Ishikawa (cell line): ENCODE data around the gene MPZL3.

Experiments used
- CEBPB ChIP-seq: IDR thresholded peaks from 2 replicates; pipeline ENCODE4 v1.6.1; 2012
- CREB1 ChIP-seq: IDR thresholded peaks from 2 replicates; pipeline ENCODE4 v1.6.1; 2012; ENCODE audit warnings: low read depth
- EGR1 ChIP-seq: IDR thresholded peaks from 2 replicates; pipeline ENCODE4 v1.6.1; 2012
- EP300 ChIP-seq: IDR thresholded peaks from 2 replicates; pipeline ENCODE4 v1.6.1; 2012; ENCODE audit warnings: borderline replicate concordance
- FOXM1 ChIP-seq: IDR thresholded peaks from 2 replicates; pipeline ENCODE4 v1.6.1; 2012; ENCODE audit warnings: low read depth, borderline replicate concordance
- NFIC ChIP-seq: IDR thresholded peaks from 2 replicates; pipeline ENCODE4 v1.6.1; 2012
- RAD21 ChIP-seq: IDR thresholded peaks from 2 replicates; pipeline ENCODE4 v1.6.1; 2012; ENCODE audit warnings: low read depth
- TAF1 ChIP-seq: IDR thresholded peaks from 2 replicates; pipeline ENCODE4 v1.6.1; 2012; ENCODE audit warnings: low read depth, mild to moderate bottlenecking
- TCF12 ChIP-seq: IDR thresholded peaks from 2 replicates; pipeline ENCODE4 v1.6.1; 2012; ENCODE audit warnings: low read depth
- TEAD4 ChIP-seq: IDR thresholded peaks from 2 replicates; pipeline ENCODE4 v1.6.1; 2012
- YY1 ChIP-seq: IDR thresholded peaks from 2 replicates; pipeline ENCODE4 v1.6.1; 2012; ENCODE audit warnings: low read depth
- ZBTB7A ChIP-seq: IDR thresholded peaks from 2 replicates; pipeline ENCODE4 v1.6.1; 2012; ENCODE audit warnings: low read depth
- TF ChIP-seq, protein P1 (sequence below): IDR thresholded peaks from 2 replicates; pipeline ENCODE4 v1.6.1; 2012
- TF ChIP-seq, protein P2 (sequence below): IDR thresholded peaks from 2 replicates; pipeline ENCODE4 v1.6.1; 2012
- TF ChIP-seq, protein P3 (sequence below): IDR thresholded peaks from 2 replicates; pipeline ENCODE4 v1.6.1; 2012; ENCODE audit warnings: low read depth, mild to moderate bottlenecking

MPZL3 gene

DNA sequence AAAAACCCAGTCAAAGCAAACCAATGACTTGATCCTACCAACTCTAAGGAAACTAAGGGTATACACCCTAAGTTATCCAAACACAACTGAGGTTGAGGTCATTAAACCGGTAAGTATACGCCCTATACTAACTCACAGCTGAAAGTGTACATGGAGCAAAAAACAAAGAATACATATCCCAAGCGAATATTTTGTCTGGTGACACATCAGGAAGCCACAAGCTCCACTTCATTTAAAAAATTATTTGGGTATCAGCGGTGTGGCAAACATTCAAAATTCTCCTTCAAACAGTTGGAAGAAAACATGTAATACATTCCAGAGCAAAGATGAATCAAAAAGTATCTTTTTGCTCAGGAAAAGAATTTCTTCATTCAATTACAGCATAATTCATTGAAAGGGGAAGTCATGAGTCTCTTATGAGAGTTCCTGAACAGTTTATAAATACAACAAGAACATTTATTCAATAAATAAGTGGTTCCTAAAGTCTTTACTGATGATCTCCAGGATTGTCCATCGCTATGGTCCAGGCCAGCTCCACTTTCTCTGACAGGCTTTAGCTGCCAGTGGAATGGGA, 22.8 kb downstream of the MPZL3 start:
- no peak for TF ChIP-seq CREB1
- TF ChIP-seq TCF12, result no peak
- TF ChIP-seq FOXM1, result no peak
- TF ChIP-seq CEBPB, result no peak
- TF ChIP-seq, protein P1, sequence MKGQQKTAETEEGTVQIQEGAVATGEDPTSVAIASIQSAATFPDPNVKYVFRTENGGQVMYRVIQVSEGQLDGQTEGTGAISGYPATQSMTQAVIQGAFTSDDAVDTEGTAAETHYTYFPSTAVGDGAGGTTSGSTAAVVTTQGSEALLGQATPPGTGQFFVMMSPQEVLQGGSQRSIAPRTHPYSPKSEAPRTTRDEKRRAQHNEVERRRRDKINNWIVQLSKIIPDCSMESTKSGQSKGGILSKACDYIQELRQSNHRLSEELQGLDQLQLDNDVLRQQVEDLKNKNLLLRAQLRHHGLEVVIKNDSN, result no peak
- TF ChIP-seq RAD21, result no peak
- no peak for TF ChIP-seq EGR1
- no peak for TF ChIP-seq EP300
- no peak for TF ChIP-seq YY1
- TF ChIP-seq, protein P2, sequence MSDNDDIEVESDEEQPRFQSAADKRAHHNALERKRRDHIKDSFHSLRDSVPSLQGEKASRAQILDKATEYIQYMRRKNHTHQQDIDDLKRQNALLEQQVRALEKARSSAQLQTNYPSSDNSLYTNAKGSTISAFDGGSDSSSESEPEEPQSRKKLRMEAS, result no peak
- TF ChIP-seq TAF1, result no peak
- TF ChIP-seq, protein P3, sequence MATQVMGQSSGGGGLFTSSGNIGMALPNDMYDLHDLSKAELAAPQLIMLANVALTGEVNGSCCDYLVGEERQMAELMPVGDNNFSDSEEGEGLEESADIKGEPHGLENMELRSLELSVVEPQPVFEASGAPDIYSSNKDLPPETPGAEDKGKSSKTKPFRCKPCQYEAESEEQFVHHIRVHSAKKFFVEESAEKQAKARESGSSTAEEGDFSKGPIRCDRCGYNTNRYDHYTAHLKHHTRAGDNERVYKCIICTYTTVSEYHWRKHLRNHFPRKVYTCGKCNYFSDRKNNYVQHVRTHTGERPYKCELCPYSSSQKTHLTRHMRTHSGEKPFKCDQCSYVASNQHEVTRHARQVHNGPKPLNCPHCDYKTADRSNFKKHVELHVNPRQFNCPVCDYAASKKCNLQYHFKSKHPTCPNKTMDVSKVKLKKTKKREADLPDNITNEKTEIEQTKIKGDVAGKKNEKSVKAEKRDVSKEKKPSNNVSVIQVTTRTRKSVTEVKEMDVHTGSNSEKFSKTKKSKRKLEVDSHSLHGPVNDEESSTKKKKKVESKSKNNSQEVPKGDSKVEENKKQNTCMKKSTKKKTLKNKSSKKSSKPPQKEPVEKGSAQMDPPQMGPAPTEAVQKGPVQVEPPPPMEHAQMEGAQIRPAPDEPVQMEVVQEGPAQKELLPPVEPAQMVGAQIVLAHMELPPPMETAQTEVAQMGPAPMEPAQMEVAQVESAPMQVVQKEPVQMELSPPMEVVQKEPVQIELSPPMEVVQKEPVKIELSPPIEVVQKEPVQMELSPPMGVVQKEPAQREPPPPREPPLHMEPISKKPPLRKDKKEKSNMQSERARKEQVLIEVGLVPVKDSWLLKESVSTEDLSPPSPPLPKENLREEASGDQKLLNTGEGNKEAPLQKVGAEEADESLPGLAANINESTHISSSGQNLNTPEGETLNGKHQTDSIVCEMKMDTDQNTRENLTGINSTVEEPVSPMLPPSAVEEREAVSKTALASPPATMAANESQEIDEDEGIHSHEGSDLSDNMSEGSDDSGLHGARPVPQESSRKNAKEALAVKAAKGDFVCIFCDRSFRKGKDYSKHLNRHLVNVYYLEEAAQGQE, result no peak
- no peak for TF ChIP-seq NFIC
- TF ChIP-seq ZBTB7A, result no peak
- TF ChIP-seq TEAD4, result no peak

GRCh38 chr11:118227865-118228785, 24.0 kb downstream of the MPZL3 start:
- TF ChIP-seq NFIC (no peak), EGR1 (no peak), EP300 (no peak), ZBTB7A (no peak), TEAD4 (no peak), CEBPB (no peak)
- TF ChIP-seq, protein P2, result no peak
- TF ChIP-seq, protein P3, result no peak

DNA sequence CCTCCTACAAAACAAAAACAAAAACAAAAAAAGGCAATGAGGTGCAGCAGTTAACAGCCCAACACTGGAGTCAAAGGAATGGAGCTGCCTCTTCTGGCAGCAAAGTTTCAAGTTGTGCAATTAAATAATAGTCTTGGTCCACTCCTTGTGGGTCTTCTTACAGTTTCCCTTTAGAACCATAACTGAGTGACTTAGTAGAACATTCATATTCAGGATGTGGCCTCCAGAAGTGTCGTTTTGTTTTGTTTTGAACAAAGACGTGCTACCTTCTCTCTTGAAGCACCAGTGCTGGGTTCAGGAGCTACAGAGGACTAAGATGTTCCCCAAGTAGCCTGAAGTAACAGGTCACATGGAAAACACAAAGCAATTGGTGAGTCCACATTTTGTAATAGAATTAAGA, 25.4 kb downstream of the MPZL3 start:
- TF ChIP-seq CREB1, result no peak
- no peak for TF ChIP-seq TEAD4
- no peak for TF ChIP-seq TAF1
- no peak for TF ChIP-seq YY1
- TF ChIP-seq NFIC, result no peak
- no peak for TF ChIP-seq TCF12
- TF ChIP-seq, protein P3, result no peak
- TF ChIP-seq FOXM1, result no peak
- TF ChIP-seq RAD21, result no peak
- TF ChIP-seq, protein P2, result no peak
- TF ChIP-seq CEBPB, result no peak

DNA sequence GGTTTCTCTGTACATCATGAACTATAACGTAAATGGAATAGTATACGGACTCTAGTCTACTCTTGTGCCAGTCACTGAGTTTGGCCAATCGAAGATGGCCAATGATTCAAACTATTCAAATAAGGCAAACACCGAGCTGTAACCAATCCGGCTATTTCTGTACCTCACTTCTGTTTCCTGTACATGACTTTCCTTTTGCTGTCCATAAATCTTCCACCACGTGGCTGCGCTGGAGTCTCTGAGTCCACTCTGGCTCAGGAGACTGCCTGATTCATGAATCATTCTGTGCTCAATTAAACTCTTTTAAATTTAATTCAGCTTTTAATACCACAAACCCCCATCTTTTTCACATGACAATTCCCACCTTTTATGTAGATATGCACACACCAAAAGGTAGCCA, 25.9 kb downstream of the MPZL3 start:
- TF ChIP-seq TCF12, result no peak
- TF ChIP-seq, protein P1, result no peak
- no peak for TF ChIP-seq ZBTB7A
- TF ChIP-seq TAF1, result no peak
- no peak for TF ChIP-seq CREB1
- TF ChIP-seq, protein P3, result no peak
- no peak for TF ChIP-seq FOXM1
- no peak for TF ChIP-seq RAD21
- no peak for TF ChIP-seq TEAD4
